Common myeloid progenitor, CD34-positive (primary cell): ENCODE data around the gene ACVR1B.

Experiments
- CTCF ChIA-PET: fragments of 350-600 bp; sonication (Branson Sonifier 250); formaldehyde crosslinking; loops from one replicate; lab custom pipeline; 2021; ENCODE audit warnings: antibody characterized with exemption; lab: Charles Lee
- POLR2A ChIA-PET: fragments of 350-600 bp; sonication (Branson Sonifier 250); formaldehyde crosslinking; loops from one replicate; lab custom pipeline; 2021; ENCODE audit warnings: antibody characterized with exemption; lab: Charles Lee
- DNase-seq, 3 donors: peaks; one replicate each; pipeline versions ENCODE4 v3.0.0 to v3.0.0-alpha.2; 2013
- H3K27ac ChIP-seq, 2 experiments: 1 replicate in 1 of 2; 2 replicates in 1 of 2; pipeline ENCODE4 v1.7.0; 2013; ENCODE audit warnings: inconsistent platforms in 2 of 2, low read length in 2 of 2, mild to moderate bottlenecking in 2 of 2, low read depth in 1 of 2, moderate library complexity in 1 of 2; ENCODE audit not compliant: severe bottlenecking in 2 of 2, insufficient read depth in 1 of 2, poor library complexity in 1 of 2
- H3K27me3 ChIP-seq, 5 experiments: replicated peaks in 2 of 5; 1 replicate in 3 of 5; 2 replicates in 2 of 5; pipeline versions ENCODE4 v1.6.1 to v1.7.0; 2013; ENCODE audit warnings: low read length in 4 of 5, mild to moderate bottlenecking in 2 of 5, moderate library complexity in 2 of 5, inconsistent platforms in 1 of 5; ENCODE audit not compliant: insufficient read depth in 5 of 5, control insufficient read depth in 4 of 5
- H3K36me3 ChIP-seq, 4 experiments: 1 replicate in 2 of 4; 2 replicates in 2 of 4; pipeline versions ENCODE4 v1.6.1 to v1.7.0; 2013; ENCODE audit warnings: low read length in 3 of 4, control low read depth in 1 of 4, mild to moderate bottlenecking in 1 of 4; ENCODE audit not compliant: control insufficient read depth in 4 of 4, insufficient read depth in 4 of 4
- H3K4me1 ChIP-seq, 4 experiments: 1 replicate in 3 of 4; 2 replicates in 1 of 4; pipeline versions ENCODE4 v1.6.1 to v1.7.1; 2013; ENCODE audit warnings: low read length in 3 of 4, mild to moderate bottlenecking in 3 of 4, control low read depth in 1 of 4, inconsistent platforms in 1 of 4, moderate library complexity in 1 of 4; ENCODE audit not compliant: control insufficient read depth in 4 of 4, insufficient read depth in 4 of 4; ENCODE audit errors: control extremely low read depth in 1 of 4
- H3K4me3 ChIP-seq, 7 experiments: 1 replicate in 4 of 7; 2 replicates in 3 of 7; pipeline versions ENCODE4 v1.5.1 to v1.7.0; 2013; ENCODE audit warnings: mild to moderate bottlenecking in 7 of 7, low read length in 6 of 7, moderate library complexity in 6 of 7, inconsistent platforms in 2 of 7, low read depth in 2 of 7, control low read depth in 1 of 7; ENCODE audit not compliant: insufficient read depth in 4 of 7, control insufficient read depth in 1 of 7; ENCODE audit errors: extremely low read depth in 1 of 7
- H3K9me3 ChIP-seq, 5 experiments: 1 replicate in 4 of 5; 2 replicates in 1 of 5; pipeline versions ENCODE4 v1.6.1 to v1.7.1; 2013; ENCODE audit warnings: low read length in 4 of 5, mild to moderate bottlenecking in 2 of 5, inconsistent platforms in 1 of 5, low read depth in 1 of 5, moderate library complexity in 1 of 5; ENCODE audit not compliant: control insufficient read depth in 4 of 5, insufficient read depth in 2 of 5; ENCODE audit errors: control extremely low read depth in 1 of 5
- WGBS: methylation state at CpG from one replicate; pipeline ENCODE4 v1.1.5; 2013; ENCODE audit not compliant: insufficient coverage; 5-methylcytosine and 5-hydroxymethylcytosine counted together

The ACVR1B gene

GRCh38 chr12:51985154-51985835, 33.8 kb downstream of the ACVR1B start:
- POLR2A ChIA-PET: interaction anchor here (0.6 kb wide), 1 partner anchor 73 kb away, joined by 3 read pairs; no protein-coding TSS in a partner anchor
- CTCF ChIA-PET: interaction anchor here (0.8 to 6.8 kb wide), 7 partner anchors 8 to 91 kb away, joined by 3 to 59 read pairs (median 4); no protein-coding TSS in a partner anchor
- no peaks in the 10 kb centered on the region for H3K27me3 ChIP-seq

GRCh38 chr12:51986834-51987233, 35.3 kb downstream of the ACVR1B start:
- POLR2A ChIA-PET: no interaction called here
- Histone ChIP-seq H3K27me3 (no peaks in the 10 kb centered on the region), H3K36me3 (peaks cover 14 to 46% (median 31%) of the 10 kb centered on the region in 4 experiments), H3K4me3 (no peak overlapping the region), H3K27ac (no peak overlapping the region), H3K9me3 (no peaks in the 10 kb centered on the region), H3K4me1 (no peaks in the 10 kb centered on the region)
- no peak for DNase-seq
- WGBS: 100% methylated on average over 5 of the region's 8 CpGs
- CTCF ChIA-PET: interaction anchor here (1.5 to 6.8 kb wide), 2 partner anchors 36 to 62 kb away, joined by 4 to 59 read pairs; no protein-coding TSS in a partner anchor

More at GRCh38 chr12:51985154-51985835, 33.8 kb downstream of the ACVR1B start:
- no peak for DNase-seq
- Histone ChIP-seq H3K27ac (no peak overlapping the region), H3K4me1 (peaks cover 0 to 4% (median 1%) of the 10 kb centered on the region in 4 experiments), H3K36me3 (peaks cover 14 to 56% (median 33%) of the 10 kb centered on the region in 4 experiments), H3K4me3 (no peak overlapping the region), H3K9me3 (no peaks in the 10 kb centered on the region)
- 100% methylated on average over 9 of the region's 9 CpGs for WGBS

GRCh38 chr12:51992246-51992645, 40.7 kb downstream of the ACVR1B start:
- POLR2A ChIA-PET: interaction anchor here (0.6 to 3.3 kb wide), 3 partner anchors 29 to 666 kb away, joined by 4 to 19 read pairs (median 11); no protein-coding TSS in a partner anchor
- Histone ChIP-seq H3K4me3 (no peak overlapping the region), H3K27ac (no peak overlapping the region), H3K9me3 (no peaks in the 10 kb centered on the region), H3K36me3 (peaks cover 0 to 38% (median 13%) of the 10 kb centered on the region in 4 experiments), H3K27me3 (no peaks in the 10 kb centered on the region), H3K4me1 (peaks cover 0 to 6% (median 0%) of the 10 kb centered on the region in 4 experiments)
- CTCF ChIA-PET: interaction anchor here (0.6 to 13.7 kb wide), 15 partner anchors 10 to 103 kb away, joined by 3 to 377 read pairs (median 5); partner anchors contain the start of gene TAMALIN
- no peak for DNase-seq
- WGBS: 97% methylated on average over 4 of the region's 5 CpGs

GRCh38 chr12:51994539-51994820, 43.0 kb downstream of the ACVR1B start:
- H3K4me3 ChIP-seq: no peak overlapping the region
- peaks cover 0 to 41% (median 13%) of the 10 kb centered on the region in 4 experiments for H3K36me3 ChIP-seq
- DNase-seq: no peak
- H3K27ac ChIP-seq: no peak overlapping the region
- no peaks in the 10 kb centered on the region for H3K27me3 ChIP-seq
- ChIA-PET CTCF (interaction anchor here (1.2 to 13.7 kb wide), 5 partner anchors 12 to 33 kb away, joined by 3 to 377 read pairs (median 46); partner anchors contain the start of gene TAMALIN), POLR2A (interaction anchor here (0.7 to 3.3 kb wide), 2 partner anchors 28 to 629 kb away, joined by 3 to 19 read pairs; no protein-coding TSS in a partner anchor)
- peaks cover 0 to 6% (median 0%) of the 10 kb centered on the region in 4 experiments for H3K4me1 ChIP-seq
- WGBS: 100% methylated on average over 3 of the region's 17 CpGs
- no peaks in the 10 kb centered on the region for H3K9me3 ChIP-seq

- ChIA-PET POLR2A (interaction anchor here (3.3 kb wide), 1 partner anchor 28 kb away, joined by 19 read pairs; no protein-coding TSS in a partner anchor), CTCF (interaction anchor here (1.6 to 13.7 kb wide), 4 partner anchors 11 to 26 kb away, joined by 4 to 377 read pairs (median 100); partner anchors contain the start of gene TAMALIN)
- no peak for DNase-seq
- no peaks in the 10 kb centered on the region for H3K9me3 ChIP-seq
- no peak overlapping the region for H3K27ac ChIP-seq
- H3K4me1 ChIP-seq: peaks cover 0 to 6% (median 0%) of the 10 kb centered on the region in 4 experiments
- peaks cover 0 to 42% (median 12%) of the 10 kb centered on the region in 4 experiments for H3K36me3 ChIP-seq
- no peaks in the 10 kb centered on the region for H3K27me3 ChIP-seq
- H3K4me3 ChIP-seq: no peak overlapping the region
- WGBS: 100% methylated on average over 1 of the region's 4 CpGs
Measured at GRCh38 chr12:51994959-51995358, 43.5 kb downstream of the ACVR1B start.

- no peak for DNase-seq
- H3K36me3 ChIP-seq: peaks cover 0 to 38% (median 10%) of the 10 kb centered on the region in 4 experiments
- no peak overlapping the region for H3K27ac ChIP-seq
- WGBS: 100% methylated on average over 2 of the region's 5 CpGs
- H3K4me1 ChIP-seq: peaks cover 0 to 6% (median 0%) of the 10 kb centered on the region in 4 experiments
- POLR2A ChIA-PET: interaction anchor here (0.6 to 1.7 kb wide), 3 partner anchors 10 to 26 kb away, joined by 3 to 5 read pairs (median 4); partner anchors contain the start of gene TAMALIN
- CTCF ChIA-PET: interaction anchor here (0.6 to 13.7 kb wide), 6 partner anchors 11 to 282 kb away, joined by 3 to 377 read pairs (median 4); no protein-coding TSS in a partner anchor
- no peak overlapping the region for H3K4me3 ChIP-seq
- H3K9me3 ChIP-seq: no peaks in the 10 kb centered on the region
- no peaks in the 10 kb centered on the region for H3K27me3 ChIP-seq
Measured at GRCh38 chr12:51997136-51997535, 45.6 kb downstream of the ACVR1B start.
